Testis (tissue), 2 donors: Measurements from ENCODE around the gene TLE6.

Source experiments
- CTCF ChIP-seq, 3 experiments: fragments of 450-650 bp in 2 of 3; fragments of 200-600 bp in 1 of 3; sonication (generic) in 1 of 3; IDR thresholded peaks; one replicate each; pipeline ENCODE4 v1.5.1; 2016 to 2019; ENCODE audit warnings: antibody characterized with exemption in 3 of 3, mild to moderate bottlenecking in 2 of 3, moderate library complexity in 1 of 3
- POLR2A ChIP-seq: fragments of 450-650 bp; IDR thresholded peaks from one replicate; pipeline ENCODE4 v1.6.1; 2017; ENCODE audit warnings: antibody characterized with exemption, mild to moderate bottlenecking, moderate library complexity

- TF ChIP-seq CTCF (IDR thresholded peaks at IDR 0.05): no peak
- no peak for TF ChIP-seq POLR2A
Measured at GRCh38 chr19:3033595-3034405, 56.4 kb downstream of the TLE6 start.
